Neural progenitor cell (in vitro differentiated cells): Measurements from ENCODE around the gene FSTL4.

ENCODE experiments used
- EZH2 ChIP-seq: fragments of 200-600 bp; sonication (generic); IDR thresholded peaks from 2 replicates; pipeline ENCODE4 v1.6.1; 2017; ENCODE audit warnings: antibody characterized with exemption, mild to moderate bottlenecking, moderate library complexity
- EZH2phosphoT487 ChIP-seq: fragments of 200-600 bp; sonication (generic); IDR thresholded peaks from 2 replicates; pipeline ENCODE4 v1.6.1; 2017; ENCODE audit warnings: antibody characterized with exemption
- TF ChIP-seq, protein P1 (sequence below): fragments of 200-600 bp; sonication (generic); IDR thresholded peaks from 2 replicates; pipeline ENCODE4 v1.5.1; 2017; ENCODE audit warnings: antibody characterized with exemption, mild to moderate bottlenecking

DNA sequence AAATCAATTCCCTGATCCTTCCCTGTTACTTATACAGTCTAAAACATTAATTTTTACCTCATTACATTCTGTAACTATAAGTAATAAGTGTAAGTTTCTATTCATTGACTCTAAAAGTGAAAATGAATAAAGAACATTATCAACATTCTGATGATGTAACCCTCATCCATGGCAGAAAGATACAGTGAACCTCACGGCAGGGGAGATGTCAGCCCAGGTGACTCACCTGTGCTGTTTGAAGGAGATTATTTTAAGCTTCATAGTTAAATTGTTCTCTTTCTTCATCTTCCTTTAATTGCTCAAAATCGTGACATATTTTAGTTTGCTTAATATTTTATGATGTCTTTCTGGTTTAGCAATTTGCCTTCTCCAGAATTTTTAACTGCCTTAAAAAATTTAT, 268.1 kb downstream of the FSTL4 start:
- TF ChIP-seq, protein P1, sequence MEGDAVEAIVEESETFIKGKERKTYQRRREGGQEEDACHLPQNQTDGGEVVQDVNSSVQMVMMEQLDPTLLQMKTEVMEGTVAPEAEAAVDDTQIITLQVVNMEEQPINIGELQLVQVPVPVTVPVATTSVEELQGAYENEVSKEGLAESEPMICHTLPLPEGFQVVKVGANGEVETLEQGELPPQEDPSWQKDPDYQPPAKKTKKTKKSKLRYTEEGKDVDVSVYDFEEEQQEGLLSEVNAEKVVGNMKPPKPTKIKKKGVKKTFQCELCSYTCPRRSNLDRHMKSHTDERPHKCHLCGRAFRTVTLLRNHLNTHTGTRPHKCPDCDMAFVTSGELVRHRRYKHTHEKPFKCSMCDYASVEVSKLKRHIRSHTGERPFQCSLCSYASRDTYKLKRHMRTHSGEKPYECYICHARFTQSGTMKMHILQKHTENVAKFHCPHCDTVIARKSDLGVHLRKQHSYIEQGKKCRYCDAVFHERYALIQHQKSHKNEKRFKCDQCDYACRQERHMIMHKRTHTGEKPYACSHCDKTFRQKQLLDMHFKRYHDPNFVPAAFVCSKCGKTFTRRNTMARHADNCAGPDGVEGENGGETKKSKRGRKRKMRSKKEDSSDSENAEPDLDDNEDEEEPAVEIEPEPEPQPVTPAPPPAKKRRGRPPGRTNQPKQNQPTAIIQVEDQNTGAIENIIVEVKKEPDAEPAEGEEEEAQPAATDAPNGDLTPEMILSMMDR: no peak
- TF ChIP-seq EZH2phosphoT487: no peak
- TF ChIP-seq EZH2: no peak
